CD1c-positive myeloid dendritic cell (primary cell): Measurements from ENCODE around the gene SLC35F3.
A peak's percentile ranks its signal among the peaks of the same experiment; 100 is the strongest.
"Not testable (repeated sequence)": the region's sequence is repeated elsewhere in the genome, so short reads cannot be mapped to it uniquely, and the experiment has no call there.

ENCODE experiments used
- DNase-seq: peaks from one replicate; pipeline ENCODE4 v3.0.0-alpha.2; 2016; ENCODE audit errors: extremely low spot score

Gene SLC35F3

DNA sequence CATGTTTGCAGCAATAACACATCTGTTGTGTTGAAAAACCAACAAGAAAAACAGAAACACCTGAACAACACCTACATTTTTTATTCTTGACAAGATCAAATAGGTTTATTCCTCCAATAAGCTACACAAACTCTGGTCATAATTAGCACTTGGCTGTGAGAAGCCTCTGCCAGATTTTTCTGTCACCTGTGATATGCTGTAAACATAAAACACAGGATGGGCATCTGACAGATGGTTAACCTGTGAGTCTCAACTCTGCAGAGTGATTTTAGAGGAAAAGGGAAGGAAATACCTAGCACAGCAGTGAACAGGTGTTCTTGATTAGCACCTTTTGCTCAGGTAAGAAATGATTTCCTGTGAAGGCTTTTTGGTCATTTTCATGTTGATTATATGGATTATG lies 293.4 kb downstream of the SLC35F3 start:
- no peak for DNase-seq

DNA sequence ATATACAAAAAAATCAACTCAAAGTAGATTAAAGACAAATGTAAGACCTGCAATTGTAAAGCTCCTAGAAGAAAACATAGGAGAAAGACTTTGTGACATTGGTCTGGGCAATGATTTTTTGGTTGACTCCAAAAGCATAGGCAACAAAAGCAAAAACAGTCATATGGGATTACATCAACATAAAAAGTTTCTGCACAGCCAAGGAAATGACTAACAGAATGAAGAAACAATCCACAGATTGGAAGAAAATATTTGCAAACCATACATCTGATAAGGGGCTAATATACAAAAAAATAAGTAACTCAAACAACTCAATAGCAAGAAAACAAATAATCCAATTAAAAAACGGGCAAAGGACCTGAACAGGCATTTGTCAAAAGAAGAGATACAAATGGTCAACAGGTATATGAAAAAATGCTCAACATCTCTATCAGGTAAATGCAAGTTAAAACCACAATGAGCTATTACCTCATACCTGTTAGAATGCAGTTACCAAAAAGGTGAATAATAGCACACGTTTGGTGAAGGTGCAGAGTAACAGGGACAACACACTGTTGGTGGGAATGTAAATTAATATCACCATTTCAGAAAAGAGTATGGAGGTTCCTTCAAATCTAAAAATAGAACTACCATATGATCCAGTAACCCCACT lies 295.1 kb downstream of the SLC35F3 start:
- no peak for DNase-seq

DNA sequence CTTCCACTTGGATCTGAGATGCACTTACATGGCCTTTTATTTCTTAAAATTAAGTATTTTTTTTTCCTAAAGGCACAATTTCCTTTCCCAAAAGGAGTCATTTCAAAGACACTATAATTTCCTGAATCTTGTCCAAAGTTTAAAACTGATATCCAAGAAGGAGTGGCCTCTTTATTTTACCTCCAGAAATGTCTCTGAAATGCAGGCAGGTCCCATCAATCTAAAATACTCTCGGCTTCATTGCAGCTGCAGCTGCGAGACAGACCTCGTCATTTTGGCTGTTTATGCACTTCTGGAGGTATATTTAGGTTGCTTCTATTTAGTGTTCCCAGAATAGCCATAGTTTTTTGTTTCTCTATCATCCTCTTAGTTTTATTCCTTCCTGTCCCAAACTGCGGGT lies 296.1 kb downstream of the SLC35F3 start:
- no peak for DNase-seq

DNA sequence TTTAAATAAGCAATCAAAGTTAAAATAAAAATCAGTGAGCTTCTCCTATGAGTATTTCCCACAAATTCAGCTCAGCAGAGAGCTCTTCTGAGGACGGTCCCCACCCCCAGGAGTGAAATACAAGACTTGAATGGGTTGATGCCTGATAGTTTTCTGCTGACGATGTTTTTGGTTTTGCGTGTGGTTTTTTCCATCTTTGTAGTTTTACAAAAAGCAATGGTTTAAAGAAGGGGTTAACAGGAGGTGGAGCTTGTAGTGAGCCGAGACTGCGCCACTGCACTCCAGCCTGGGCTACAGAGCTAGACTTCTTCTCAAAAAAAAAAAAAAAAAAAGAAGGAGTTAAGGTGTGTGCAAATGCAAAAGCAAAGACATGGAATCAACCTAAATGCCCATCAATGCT lies 297.1 kb downstream of the SLC35F3 start:
- DNase-seq, result no peak

DNA sequence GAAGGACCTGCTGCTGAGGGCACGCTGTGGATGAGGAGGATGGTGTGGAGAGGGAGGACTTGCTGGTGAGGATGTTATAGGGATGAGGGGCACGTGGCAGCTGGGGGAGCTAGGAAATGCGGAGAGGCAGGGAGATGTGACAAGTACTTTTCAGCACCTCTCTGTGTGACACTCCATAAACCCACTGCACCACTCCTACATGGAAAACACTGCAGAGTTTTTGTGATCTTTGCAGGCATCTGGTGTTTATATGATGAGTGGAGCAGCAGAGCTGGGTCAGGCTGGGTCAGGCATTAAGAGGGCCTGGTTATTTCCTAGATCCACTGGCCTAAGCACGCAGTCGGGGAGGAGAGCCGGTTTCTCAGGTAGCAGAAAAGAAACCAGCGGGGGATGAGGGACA lies 301.5 kb downstream of the SLC35F3 start:
- DNase-seq, result no peak

DNA sequence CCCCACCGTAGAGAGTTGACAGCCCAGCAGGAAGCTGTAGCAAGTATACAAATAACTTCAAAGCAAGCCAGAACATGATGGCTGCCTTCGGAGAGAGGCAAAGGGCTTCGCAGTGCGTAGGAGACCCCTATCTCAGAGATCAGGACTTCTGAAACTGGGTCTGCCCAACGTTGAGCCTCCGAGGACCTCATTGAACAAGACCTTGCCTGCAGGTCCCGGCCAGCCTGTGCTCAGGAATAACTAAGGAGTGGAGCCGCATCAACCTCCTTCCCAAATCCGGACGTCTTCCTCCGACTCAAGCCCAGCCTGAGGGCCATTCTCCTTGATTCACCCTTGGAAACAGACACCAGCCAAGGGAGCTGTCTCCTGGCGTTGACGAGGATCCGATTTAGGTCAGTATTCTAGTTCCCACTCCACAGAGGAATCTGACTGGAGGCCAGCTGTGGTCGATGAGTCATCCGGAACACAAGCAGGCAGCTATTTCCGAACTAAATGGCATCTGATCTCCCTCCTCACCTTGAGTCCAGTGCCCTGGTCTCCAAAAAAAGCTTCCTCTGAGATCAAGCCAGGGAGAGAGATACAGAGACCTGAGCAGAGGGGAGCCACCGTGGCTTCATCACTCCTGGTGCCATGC lies 302.3 kb downstream of the SLC35F3 start:
- DNase-seq, result no peak

DNA sequence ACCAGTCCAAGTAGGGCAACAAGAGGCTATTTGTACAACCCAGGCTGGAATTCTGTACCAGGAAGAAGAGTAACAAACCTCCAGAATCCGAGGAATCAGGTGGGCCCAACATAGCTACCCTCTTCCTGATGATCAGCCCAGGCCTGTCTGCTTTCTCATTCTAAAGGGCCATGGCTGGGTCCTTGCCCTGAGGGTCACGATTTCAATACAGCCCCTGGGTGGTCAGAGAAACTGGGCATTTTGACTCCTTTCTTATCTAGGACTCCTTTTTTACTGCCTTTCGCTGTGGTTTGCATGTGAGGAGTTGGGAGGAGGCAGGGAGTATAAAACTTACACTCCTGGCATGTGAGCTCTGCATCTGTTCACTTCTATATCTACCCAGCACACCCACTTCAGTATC lies 303.9 kb downstream of the SLC35F3 start:
- no peak for DNase-seq

DNA sequence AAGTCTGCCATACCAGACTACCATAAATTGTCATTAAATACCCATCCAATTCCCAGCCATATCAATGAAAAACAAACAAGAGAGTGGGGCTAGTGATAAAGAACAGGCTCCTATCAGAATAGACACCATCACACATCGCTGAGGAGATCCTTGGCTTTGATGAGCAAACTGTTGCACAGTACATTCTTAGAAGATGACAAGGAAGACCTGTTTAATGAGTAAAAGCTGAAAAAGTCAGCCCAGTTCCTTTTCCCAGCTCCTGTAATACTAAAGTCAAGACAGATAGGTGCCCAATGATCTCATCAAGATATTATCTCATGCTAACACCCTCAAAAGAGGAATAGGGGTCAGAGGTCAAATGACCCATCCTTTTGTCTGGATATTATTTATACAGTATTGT lies 304.3 kb downstream of the SLC35F3 start:
- DNase-seq, result no peak

DNA sequence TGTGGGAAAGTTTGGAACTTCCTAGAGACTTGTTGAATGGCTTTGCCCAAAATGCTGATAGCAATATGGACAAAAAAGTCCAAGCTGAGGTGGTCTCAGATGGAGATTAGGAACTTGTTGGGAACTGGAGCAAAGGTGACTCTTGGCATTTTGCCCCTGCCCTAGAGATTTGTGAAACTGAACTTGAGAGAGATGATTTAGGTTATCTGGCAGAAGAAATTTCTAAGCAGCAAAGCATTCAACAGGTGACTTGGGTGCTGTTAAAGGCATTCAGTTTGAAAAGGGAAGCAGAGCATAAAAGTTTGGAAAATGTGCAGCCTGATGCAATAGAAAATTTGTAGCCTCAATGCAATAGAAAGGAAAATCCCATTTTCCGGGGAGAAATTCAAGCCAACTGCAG lies 306.0 kb downstream of the SLC35F3 start:
- DNase-seq, result not testable (repeated sequence)

DNA sequence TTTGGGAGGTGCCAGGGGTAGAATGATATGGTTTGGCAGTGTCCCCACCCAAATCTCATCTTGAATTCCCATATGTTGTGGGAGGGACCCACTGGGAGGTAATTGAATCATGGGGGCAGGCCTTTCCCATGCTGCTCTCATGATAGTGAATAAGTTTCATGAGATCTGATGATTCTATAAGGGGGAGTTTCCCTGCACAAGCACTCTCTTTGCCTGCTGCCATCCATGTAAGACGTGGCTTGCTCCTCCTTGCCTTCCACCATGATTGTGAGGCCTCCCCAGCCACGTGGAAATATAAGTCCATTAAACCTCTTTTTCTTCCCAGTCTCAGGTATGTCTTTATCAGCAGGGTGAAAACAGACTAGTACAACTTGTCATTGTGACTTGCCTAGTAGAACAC lies 307.4 kb downstream of the SLC35F3 start:
- DNase-seq, result not testable (repeated sequence)

DNA sequence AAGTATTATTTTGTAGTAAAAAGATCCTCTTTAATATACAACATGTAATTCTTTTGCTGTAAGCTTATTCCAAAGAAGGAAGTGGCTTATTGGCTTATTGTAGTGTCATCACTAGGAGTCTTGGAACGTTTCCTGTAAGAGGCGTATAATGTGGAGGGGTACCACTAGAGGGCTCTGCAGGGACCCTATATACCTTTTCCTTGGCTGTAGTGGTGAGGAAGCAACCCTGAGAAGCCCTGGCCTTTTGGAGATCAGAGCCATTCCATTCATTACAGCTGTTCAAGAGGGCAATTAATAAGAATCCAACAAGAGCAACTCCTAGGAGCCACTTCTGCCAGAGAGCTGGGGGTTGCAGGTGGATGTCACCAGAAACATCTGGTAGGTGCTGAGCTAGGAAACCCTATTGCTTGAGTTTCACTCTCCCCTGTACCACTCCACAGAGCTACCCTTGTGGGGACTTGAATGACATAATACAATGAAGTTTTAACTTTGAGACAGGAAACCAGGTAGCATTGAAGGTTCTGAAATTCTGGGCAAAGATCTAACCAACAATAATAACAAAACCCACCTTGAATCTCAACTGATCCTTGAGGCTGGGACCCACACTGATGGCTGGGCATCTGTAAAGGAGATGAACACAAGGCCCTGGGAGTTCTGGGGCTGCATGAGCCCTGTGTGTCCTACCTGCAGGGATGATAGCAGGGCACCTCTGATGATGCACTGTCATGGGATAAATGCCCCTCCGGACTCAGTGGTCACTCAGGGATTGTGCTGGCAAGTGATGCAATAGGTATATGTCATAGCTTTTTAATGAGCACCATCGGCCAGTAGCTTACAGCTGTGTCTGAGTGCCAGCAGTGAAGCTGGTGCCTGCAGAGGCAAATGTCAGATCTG lies 308.5 kb downstream of the SLC35F3 start:
- peak; percentile 67 for DNase-seq

DNA sequence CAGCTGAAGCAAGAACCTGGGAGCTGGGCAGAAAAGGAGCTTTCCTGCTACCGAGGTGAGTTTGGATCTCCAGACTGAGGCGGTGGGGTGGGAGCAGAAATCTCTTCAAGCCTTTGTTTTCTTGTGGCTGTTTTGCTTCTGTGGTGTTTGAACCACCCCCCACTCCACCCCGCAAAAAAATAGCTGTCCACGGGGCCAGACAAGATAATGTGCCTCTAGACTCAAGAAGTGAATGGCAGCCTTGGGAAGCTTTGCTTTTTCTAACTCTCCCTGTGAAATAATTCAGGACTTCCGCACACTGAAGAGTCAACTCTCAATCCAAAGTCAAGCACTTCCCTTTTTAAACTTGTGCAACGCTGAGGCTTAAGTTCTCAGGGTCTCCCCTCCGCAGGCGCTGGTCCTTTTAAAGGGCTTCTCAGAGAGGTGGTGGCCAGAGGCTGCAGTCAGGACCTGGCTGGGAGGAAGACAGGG lies 309.2 kb downstream of the SLC35F3 start:
- DNase-seq, result peak; percentile 86

DNA sequence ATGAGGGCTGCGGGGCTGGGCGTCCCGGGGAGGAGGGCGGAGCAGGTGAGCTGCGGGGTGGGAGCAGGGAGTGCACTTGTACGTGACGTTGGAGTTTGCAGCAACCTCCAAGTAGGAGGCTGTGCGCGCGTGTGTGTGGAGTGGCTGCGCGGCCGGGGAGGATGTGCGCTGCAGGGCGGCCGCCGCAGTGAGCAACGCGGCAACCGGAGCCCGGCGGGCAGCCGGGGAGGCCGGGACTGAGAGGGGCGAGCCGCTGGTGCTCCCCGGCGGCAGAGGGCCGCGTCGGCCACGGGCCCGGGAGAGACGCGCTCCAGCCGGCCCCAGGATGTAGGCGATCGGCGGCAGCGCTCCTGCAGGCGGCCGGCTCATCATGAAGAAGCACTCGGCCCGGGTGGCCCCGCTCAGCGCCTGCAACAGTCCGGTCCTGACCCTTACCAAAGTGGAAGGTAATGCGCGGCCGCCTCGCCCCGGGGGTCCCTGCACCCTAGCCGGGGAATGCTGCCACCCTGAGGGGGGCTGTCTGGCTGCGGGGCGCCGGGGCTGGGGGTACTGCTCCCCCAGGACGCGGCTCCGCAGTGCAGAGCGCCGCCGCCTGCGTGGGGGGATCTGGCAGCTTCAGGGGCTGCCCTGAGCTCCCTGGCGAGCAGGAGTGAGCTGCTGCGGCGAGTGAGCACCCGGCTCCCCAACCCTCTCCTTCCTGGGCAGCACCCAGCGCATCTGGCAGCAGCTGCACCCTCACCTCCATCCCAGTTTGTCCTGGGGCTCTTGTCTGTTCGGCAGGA lies 309.8 kb downstream of the SLC35F3 start:
- DNase-seq, result peak; percentile 79

DNA sequence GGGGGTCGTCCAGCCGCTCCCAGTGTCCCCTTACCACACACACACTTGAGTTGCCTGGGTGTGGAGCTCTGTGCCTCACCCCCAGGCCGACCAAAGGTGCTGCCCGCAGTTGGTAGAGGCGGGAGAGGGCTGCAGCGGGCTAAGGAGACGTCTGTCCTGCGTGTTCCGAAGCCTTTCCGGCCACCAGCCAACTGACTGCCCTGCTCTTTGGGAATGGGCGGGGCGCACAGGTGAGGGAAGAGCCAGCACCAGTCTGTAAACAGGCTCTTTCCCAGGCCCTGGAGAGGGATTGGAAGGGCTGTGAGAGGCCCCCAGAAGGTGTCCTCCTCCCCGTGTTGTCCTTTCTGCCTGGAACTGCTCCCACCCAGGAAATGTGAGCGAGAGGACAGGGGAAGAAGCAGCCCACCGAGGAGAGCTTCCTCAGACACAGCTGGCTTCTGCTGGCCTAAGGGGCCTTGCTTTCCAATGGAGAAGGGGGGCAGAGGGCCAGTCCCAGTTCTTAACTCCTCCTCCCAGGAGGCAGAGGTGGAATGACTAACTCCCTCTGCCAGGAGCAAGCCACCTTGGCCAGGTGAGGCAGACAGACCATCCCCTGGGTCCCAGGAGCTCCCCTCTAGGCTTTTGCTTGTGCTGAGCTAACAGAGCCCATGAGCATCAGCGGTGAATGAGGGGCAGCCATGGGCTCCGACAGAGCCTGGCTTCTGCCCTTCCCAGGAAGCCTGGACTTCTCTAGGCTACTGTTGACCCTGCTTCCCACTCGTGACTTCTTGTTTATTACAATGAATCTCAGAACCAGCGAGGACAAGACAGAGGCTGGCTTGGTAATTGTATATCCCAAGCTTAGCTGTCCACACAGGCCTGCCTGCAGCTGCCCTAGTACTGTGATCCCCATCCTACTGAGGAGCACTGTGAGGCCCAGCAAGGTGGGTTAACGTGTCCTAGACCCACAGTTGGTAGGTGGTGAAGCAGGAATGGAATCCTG lies 310.7 kb downstream of the SLC35F3 start:
- DNase-seq, result no peak

DNA sequence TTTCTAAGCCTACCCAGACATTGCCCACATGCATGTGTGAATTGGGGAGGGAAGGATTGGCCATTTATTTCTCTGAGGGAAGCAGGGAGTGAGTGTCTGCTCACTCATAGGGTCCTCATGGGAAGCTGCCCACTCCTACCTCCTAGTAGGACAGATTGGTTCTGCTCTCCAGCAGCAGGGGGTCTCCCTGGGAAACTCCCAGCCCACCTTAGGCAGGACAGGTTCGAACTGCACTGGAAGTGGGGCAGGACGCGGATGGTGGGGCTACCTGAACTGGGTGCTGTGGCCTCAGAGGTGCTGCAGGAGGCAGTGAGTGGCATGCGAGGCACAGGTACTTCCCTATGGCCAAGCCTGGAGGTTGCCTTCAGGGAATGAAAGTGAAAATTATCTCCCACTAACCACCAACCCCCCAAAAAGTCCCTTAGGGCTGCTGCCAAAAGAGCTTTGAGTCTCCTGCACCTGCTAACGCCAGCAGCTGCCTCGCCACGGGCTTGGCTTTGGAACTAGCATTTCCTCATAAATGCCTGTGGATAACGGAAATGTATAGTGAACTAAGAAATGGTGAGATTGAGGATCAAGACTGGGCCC lies 311.7 kb downstream of the SLC35F3 start:
- no peak for DNase-seq

DNA sequence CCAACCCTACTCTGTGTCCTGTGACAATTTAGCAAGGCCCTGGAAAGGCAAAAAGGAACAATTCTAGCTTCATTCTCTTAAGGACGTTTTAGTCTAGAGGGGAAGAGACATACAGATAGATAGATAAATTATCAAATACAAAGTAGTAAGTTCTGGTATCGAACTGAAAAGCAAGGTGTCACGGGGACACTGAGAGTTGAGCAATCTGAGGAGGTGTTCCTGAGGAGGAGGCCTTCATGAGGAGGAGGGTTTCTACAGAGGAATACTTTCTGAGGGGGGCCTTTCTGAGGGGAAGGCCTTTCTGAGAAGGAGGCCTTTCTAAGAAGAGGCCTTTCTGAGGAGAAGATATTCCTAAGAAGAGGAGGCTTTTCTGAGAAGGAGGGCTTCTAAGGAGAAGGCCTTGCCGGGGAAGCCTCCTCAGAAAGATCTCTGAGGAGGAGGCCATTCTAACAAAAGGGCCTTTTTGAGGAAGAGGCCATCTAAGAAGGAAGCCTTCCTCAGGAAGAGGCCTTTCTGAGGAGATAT lies 312.9 kb downstream of the SLC35F3 start:
- DNase-seq, result no peak

DNA sequence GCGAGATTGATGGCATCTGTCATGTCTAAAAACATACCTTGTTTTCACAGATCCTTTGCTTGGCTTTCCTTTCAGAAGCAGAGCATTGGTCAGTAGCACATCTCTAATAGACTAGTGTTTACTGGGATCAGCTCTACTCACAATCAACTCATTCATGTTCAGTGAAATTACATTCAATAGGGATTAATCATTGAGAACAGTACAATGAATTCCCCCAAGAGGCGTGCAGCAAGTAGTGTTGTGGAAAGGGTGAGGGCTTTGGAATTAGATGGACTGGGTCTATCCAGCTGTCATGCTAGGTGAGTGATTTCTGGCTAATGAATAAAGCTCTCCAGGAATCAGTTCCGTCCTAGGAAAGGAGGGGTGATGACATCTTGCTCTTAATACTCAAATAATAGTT lies 313.6 kb downstream of the SLC35F3 start:
- DNase-seq, result no peak

DNA sequence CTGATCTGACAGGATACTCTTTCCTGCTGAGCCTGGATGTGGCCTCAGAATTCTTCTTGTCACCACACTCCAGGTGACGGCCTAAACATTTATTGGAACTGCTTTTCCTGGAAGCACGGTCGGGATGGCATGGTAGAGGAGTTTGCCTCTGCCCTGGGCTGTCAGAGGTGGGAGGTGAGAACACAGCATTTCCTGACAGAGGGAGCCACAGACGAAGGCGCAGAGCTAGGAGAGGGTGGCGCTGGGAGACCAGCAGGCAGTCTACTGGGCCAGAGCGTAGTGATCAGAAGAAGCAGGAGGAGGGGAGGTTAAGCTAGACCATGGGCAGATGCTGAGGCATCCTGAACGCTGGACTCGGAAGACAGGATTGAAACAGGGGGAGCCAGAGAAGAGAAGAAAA lies 315.2 kb downstream of the SLC35F3 start:
- DNase-seq, result no peak

DNA sequence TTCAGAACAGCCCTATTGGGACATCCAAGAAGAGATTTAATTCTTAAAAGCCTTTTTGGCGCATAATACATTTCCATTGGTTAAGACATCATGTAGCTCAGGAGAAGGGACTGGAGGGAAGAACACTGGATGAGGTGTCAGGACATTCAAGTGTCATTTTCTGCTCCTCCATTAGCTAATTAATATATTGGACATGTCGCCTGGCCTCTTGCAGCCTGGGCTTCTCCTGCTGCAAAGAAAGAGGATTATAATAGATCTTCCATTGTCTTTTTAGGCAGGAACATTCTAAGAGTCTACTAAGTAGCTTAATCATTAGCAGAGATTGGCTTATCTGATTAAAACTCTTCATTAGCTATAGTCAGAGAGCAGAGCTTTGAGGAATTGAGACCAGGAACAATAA lies 317.1 kb downstream of the SLC35F3 start:
- no peak for DNase-seq
